TTC549 (cell line): ENCODE data around the gene RAB31.

Experiments
- FAIRE-seq: peaks from 2 replicates; lab custom pipeline; 2012; peaks lifted over from hg19 to GRCh38; lab: Jason Lieb, UNC

The RAB31 gene

DNA sequence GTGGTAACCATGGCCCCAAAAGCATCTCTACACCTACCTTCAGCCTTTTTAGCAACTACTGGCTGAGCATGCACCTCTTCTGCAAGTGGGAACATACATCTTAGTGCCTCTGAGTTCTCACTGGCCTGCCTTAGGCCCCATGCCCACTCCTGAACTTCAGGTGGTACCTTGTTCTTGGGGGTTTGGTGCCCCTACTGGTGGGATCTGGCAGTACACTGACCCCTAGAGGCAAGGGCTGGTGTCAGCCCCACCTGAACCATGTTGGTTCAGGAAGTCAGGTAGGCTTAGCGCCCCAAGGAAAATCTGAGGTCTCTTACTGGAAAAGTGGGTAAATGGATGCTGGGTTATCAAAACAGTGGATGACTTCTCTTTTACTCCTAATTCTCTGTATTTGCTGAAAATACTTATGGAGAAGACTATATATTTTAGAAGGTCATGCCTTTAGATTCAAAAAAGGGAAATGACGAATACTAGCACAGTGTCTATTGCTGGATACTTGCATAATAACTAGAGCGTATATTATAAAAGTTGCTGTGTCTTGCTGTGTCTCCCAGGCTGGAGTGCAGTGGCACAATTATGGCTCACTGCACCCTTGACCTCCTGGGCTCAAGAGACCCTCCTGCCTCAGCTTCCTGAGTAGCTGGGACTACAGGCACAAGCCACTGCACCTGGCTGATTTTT is 84.6 kb downstream of the RAB31 start:
- FAIRE-seq, result no peak

DNA sequence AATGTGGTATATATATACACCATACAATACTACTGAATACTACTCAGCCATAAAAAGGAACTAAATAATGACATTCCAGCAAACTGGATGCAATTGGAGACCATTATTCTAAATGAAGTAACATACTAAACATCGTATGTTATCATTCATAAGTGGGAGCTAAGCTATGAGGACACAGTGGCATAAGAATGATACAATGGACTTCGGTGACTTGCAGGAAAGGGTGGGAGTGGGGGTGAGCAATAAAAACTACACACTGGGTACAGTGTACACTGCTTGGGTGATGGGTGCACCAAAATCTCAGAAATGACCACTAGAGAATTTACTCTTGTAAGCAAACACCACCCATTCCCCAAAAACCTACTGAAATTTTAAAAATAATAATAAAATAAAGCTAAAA is 87.9 kb downstream of the RAB31 start:
- FAIRE-seq, result no peak

DNA sequence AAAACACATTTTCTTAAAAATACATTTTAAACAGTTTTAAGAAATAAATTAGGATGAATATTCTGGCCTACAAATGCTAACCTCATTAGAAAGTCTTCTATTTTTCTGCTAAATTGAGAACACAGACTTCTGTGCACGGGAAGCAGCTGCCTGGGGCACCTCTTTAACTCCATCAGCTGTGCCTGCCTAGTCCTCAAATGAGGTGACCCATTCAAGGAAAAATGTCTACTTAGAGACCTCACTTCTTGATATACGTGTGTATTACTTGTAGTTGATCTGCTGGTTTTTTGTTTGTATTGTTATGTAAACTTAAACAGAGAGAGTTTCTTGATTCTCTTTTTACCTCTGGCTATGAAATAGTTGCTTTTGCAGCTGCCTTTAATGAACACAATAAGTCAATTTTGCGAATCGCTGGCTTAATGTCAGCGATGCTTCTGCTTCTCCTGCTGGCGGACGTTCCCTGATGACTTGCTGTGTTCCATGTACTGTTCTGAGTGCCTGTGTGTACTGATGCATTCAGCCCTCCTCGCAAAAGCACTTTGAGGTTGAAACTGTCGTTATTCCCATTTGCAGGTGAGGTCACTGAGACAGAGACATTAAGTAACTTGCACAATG is 88.9 kb downstream of the RAB31 start:
- no peak for FAIRE-seq

DNA sequence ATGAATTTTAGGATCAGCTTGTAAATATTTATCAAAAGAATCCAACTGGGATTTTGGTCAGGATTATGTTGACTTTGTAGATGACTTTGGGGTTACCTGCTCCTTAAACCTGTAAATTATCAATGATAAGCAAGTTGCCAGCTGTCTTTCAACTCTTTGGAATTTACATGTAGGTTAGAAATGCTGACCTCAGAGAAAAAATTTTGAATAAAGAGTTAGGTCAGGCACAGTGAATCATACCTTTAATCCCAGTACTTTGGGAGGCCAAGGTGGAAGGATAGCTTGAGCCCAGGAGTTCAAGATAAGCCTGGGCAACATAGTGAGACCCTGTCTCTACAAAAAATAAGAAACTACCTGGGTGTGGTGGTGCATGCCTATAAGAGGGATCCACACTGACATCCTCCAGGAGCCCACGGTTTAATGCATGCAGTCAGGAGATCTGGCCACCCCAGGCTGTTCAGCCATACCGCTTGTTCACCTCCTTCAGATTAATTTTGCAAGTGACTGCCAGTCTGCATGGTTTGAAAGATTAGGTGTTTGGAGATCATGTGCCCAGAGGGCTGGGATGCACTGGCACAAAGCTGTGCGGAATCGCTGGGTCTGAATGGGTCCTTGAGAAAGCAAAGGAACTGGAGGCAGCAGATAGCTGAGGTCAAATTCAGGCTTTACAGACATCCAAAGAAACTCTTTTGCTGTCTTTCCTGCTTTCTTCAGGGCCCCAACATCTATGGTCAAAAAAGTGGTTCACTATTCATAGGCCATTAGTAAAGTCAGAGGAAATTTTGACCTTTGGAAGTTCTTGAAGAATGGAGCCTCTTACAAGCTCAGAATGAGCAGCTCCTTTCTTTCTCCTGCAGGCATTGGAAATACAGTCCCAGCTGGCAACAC is 94.3 kb downstream of the RAB31 start:
- no peak for FAIRE-seq

DNA sequence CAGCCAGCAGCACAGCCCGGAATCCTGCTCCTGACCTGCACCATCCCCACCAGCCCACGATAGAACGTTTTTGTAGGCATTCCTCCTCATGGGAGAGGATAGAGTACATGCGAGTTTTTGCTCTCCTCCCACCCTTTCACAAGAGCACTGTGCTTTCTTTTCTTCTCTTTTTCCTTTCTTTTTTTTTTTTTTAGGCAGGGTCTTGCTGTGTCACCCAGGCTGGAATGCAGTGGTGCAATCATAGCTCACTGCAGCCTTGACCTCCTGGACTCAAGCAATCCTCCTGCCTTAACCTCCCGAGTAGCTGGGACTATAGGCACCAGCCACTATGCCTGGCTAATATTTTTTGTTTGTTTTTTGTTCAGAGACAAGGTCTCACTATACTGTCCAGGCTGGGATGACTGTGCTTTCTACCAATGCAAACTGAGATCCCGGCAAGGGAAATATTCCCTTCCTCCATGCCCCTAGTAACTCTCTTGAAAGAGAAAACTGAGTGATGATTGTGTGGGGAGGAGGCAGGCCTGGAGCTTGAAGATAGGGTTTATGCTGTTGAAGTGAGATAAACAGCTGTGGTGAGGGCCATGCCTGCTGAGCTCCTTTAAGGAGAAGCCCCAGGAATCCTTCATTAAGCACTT is 95.1 kb downstream of the RAB31 start:
- FAIRE-seq, result no peak

DNA sequence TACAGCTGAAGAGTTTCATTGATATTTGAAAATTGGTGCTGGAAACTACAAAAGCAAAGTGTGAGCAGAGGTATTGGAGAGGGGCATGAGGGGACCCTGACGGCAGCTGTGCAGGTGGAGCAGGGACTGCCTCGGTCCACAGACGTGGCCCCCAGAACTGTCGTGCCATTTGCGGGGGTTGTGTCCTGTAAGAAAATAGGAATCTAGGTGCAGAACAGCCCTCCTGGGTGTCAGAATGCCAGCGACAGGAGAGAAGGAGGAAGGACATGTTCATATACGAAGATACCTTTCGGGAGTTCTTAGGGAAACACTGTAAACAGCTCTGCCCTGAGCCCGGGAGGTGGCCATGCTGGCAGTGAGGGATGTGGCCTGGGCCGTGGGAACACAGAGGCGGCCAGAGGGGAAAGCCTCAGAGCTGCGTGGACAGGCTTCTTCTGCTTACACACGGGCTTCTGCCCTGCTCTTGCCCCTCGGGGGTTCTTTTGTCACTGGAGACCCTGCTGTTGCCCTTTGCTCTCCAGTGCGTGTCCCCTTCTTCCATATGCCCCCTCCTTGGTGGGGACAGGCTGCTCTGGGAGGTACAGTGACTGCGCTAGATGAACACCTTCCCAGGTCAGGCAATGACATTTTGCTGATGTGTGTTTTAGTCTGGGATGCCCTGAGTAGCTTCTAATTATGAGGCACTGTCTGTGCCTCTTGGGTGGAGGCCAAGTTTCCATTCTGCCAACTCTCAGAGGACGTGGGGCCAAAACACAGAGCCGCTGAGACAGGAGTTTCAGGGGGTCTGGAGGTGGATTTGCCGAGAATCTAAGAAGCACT is 95.8 kb downstream of the RAB31 start:
- FAIRE-seq, result no peak

DNA sequence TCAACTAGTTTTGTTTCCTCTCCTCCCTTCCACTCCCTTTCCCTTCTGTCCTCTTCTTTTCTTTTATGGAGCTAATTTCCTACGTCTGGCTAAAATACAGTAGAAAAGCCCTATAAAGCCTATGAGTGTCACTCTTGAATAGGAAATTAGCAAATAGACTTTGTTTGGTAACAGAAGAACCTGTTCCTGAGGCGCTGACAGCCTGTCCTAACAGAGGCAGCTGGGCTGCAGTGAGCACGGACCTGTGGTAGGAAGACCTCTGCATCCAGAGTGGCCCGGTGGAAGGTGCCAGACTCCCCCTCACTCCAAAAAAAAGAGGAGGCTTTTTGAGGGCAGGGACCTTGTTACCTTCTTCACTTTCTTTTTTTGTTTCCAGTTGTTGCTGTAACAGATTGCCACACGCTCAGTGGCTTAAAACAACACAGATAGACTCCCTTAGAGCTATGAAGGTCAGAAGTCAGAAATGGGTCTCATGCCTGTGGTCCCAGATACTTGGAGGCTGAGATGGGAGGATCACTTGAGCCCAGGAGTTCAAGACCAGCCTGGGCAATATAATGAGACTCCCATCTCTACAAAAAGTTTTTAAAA is 96.5 kb downstream of the RAB31 start:
- FAIRE-seq, result no peak

DNA sequence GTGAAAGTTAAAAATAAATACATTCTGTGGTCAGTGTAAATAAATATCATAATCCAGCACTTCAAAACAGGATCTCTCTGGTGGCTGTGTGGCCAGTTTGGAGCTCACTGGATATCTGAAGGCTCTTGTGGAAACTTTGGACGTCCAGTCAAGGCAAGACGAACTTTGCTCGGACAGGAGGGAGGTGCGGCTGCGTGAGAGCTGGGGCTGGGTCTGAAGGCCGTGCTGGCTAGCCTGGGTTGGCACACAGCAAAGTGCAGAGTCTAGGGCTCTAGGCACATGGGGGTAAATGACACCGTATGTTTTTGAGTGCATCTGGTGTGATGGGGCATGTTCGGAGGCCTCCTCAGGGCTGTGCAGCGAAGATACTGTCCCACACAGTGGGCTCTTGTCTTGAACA is 98.8 kb downstream of the RAB31 start:
- FAIRE-seq, result no peak

DNA sequence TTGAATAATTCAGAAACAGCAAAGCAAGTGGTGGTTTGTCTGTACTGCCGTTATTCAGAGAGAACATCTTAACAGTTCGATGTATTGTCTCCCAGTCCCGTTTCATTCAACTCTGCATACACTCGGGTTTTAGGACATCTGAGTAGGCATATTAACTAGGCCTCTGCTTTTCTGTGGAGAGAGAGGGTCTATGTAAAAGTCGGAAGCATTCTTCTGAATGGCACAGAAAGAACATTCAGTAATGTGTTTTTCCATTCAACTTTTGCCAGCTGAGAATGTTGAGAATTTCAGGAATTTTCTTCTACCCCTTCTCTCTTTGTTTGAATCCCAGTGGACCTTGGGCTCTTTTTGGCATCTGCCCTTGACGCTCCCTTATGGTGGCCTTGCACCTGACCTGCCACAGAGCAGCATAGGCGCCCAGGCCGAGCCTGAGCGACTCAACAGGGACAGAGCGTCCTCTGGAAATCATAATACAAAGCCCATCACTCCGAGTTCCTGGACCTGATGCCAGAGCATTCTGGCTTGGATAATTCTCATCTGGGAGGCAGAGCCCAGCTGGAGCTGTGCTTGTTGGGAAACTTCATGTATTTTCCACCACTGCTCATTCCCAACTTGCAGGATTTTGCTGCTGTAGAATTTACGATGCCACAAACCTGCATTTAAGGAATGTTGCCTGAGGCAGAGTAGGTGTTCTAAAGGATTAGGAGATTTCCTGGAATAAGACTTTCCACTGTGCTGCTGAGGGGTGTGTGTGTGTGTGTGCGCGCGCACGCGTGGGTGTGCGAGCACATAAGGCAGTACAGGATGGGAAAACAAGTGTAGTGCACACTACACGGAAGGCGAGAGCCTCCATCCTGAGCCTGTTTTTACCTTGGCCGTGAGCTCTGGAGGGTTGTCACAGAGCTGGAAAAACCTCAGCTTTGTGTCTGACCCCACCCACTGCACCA is 100.5 kb downstream of the RAB31 start:
- FAIRE-seq, result no peak

DNA sequence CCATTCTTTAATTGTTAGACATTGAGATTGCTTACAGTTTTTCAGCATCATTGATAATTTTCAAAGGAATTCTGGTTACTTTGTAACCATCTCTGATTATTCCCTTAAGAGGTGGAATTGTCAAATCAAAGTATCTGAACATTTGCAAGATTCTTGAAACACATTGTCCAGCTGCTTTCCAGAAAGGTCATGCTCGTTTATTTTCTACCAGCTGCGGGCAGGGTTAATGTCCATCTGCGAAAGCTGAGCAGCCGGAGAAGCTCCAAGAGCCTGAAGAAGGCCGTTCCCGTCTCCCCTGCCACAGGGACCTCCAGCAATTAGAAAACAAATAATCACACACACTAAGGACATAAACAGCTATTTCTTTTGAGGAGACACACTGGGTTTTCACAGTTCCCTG is 101.6 kb downstream of the RAB31 start:
- FAIRE-seq, result no peak

DNA sequence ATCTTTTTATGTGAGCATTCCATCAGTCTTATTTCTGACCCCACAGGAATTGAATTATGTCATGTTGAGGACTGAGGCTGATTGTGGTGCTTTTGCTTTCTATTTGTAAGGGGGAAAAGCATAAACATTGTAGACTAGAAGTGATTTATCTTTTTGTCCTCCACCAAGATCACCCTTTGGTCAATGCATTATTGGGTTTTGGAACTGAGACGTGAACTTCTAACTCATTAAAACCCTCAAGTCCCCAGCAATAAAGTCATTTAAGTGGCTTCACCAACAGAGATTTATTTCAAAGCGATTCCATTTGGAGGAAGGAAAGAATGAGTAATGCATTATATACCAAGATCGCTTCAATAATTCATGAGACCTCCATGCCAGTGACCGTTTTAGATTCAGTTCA is 102.2 kb downstream of the RAB31 start:
- FAIRE-seq, result no peak

DNA sequence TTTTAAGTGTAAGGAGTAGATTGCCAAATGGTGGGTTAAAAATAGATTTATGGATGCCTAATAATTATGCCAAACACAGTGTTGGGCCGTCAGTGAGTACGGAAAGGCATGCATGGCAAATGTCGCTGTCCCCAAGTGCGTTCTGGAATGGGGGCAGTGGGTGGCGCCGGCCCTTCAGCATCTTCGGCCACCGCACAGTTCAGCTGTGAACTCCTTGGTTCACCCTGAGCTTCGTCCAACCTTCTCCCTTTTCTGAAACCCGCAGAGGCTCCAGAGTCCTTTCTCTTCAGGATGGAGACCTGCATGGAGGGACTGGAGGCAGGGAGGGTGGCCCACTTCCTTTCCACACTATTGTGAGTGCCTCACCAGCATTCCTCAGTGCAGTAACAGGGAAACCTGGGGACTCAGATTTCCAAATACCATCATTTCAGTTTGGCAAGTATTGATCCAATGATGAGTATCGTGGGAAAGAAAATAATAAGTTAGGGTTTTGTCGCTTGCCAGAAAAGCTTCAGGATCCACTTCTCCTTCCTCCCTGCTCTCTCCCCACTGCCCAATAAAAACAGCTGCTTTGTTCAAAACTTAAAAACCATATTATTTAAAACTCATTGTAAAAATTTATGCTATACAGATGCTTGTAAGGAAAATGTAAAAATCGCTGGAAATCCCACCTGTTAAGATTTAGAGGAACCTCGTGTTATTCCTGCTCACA is 103.0 kb downstream of the RAB31 start:
- no peak for FAIRE-seq

DNA sequence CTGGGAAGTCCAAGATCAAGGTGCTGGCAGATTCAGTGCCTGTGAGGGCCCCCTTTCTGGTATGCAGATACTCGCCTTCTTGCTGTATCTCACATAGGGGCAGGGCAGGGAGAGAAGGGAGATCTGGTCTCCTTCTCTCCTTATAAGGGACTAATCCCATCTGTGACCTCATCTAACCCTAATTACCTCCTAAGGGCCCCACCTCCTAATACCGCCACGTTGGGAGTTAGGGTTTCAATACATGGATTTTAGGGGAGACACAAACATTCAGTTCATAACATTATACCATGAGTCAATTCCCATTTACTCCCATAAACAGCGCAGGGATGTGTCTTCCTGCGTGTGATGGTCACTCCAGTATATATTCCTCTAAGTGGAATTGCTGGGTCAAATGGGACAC is 103.9 kb downstream of the RAB31 start:
- no peak for FAIRE-seq

DNA sequence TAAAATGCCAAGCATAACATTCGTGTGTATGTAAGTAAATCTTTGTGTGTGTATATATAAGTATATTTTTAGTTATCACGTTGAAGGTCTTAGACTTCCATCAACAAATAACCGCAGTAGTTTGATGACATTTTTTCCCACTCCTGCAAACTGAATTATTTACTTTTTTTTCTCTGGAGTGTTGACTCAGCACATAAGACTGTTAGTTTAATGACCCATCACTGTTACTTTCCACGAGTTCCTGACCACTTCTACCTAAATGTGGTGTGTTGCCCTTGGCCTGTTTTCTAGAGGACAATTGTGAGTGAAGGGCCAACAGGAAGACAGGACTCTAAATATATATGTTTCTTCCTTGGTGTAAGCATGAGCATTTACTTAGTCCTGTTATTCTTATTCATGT is 106.3 kb downstream of the RAB31 start:
- FAIRE-seq, result no peak

DNA sequence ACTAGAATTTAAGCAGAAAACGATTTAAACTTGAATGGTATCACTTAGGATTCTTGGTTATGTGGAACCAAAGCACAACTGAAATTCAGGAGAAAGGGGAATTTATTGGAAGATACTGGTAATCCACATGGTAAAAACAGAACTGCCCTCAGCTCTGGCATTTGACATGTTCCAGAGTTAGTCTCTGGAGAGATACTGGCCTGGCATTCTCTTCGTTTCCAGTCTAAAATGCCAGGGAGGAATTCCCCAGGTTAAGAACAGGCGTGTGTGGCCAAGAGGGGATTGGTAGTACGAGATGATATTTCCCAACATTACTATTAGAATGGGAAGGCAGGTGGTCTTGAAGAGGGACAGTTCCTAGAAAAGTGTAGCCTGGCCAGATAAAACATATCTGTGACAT is 109.2 kb downstream of the RAB31 start:
- FAIRE-seq, result no peak

DNA sequence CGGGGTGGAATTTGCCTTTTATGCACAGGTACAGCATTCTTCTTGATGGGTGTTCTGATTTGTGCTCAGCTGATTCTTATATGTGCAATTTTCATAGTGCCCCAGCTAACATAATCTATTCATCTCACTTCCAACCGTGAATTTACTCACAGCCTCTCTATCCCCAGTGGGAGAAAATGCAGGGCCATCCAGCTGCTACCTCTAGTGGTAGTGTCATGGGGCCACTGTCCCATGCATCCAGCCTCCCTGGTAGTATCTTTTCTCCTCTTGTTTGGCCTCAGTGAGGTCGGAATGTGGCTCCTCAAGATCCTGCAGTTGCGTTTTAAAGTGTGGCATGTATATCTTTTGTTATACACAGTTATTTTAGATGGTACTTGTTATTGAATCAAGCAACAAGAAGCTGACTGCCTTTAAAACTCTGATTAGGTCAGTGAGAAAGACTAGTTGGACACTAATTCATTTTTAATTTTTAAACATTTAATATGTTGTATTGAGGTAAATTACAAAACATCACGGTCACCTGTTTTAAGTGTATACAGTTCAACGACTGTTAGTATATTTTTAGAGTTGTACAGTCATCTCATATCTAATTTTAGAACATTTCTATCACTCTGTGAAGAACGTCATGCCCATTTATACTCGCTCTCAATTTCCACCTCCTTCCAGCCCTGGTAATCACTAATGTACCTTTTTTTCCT is 109.8 kb downstream of the RAB31 start:
- no peak for FAIRE-seq

DNA sequence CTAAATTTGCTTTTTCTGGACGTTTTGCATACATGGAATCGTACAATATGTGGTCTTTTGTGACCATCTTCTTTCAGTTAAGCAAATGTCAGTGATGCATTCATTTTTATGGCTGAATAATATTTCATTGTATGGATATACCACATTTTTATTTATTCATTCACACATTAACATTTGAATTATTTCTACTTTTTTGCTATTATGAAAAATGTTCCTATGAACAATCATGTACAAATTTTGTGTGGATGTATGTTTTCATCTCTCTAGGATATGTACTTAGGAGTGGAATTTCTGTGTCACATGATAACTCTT is 110.3 kb downstream of the RAB31 start:
- no peak for FAIRE-seq

DNA sequence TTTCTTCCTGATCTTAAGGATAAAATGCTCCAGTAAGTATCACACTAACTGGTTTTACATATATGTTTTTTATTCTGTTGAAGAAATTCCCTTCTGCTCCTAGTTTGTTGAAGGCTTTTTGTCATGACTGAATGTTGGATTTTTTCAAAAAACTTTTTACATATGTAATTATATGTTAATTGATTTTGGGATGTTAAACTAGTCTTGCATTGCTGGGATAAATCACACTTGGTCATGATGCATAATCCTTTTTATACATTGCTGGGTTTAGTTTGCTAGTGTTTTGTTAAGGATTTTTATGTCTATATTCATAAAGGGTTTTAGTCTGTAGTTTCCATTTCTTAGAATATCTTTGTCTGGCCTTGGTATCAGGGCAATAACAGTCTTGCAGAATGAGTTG is 112.0 kb downstream of the RAB31 start:
- FAIRE-seq, result no peak

DNA sequence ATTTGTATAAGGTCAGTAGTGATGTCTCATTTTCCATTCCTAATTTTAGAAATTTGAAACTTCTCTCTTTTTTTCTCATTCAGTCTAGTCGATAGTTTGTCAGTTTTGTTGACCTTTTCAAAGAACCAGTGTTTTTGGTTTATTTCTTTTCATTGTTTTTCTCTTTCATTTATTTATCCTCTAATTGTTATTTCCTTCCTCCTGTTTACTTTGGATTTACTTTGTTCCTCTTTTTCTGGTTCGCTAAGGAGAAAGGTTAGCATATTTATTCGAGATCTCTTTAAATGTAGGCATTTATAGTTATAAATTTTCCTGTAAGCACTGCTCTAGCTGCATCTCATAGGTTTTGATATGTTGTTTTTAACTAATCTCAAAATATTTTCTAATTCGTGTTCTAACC is 112.6 kb downstream of the RAB31 start:
- FAIRE-seq, result no peak
